Activated T-helper 17 cell treated with anti-CD3 and anti-CD28 coated beads, Interleukin-2, amount 50 U/mL, for 72 hours (primary cell): ENCODE measurements around the gene ASIC1. TPM values are rescaled to one million over a fixed set of nuclear protein-coding genes. Genes with fewer than 3 reads are reported as not detected.

ENCODE experiments used
- ATAC-seq: fragments of 150-1000 bp; cut with Tn5 transposase; replicated peaks from 2 replicates; pipeline ENCODE4 v1.10.0; 2021; ENCODE audit warnings: mild to moderate bottlenecking, moderate library complexity
- H3K27ac Mint-ChIP-seq: one replicate; pipeline ENCODE4 v1.8.0; 2022; ENCODE audit warnings: mixed read lengths
- H3K27me3 Mint-ChIP-seq: one replicate; pipeline ENCODE4 v1.8.0; 2022; ENCODE audit warnings: mixed read lengths
- H3K36me3 Mint-ChIP-seq: one replicate; pipeline ENCODE4 v1.8.0; 2022; ENCODE audit warnings: low read depth, mild to moderate bottlenecking, mixed read lengths
- H3K4me1 Mint-ChIP-seq: one replicate; pipeline ENCODE4 v1.8.0; 2022; ENCODE audit warnings: mixed read lengths
- H3K4me3 Mint-ChIP-seq: one replicate; pipeline ENCODE4 v1.8.0; 2022; ENCODE audit warnings: mild to moderate bottlenecking, mixed read lengths
- H3K9me3 Mint-ChIP-seq: one replicate; pipeline ENCODE4 v1.8.0; 2022; ENCODE audit warnings: mixed read lengths
- total RNA-seq, 2 donors: library from RNA; stranded (reverse); gene quantifications; one replicate each; pipeline ENCODE4 v1.2.3, GENCODE V29; 2022

The ASIC1 gene
- total RNA-seq, 2 donors from 2014 or later = 0.53 to 1.4 TPM

GRCh38 chr12:50050119-50050385 is 7.3 kb upstream of the ASIC1 start:
- ATAC-seq = no peak
- Mint-ChIP-seq H3K36me3 (no peaks in the 10 kb centered on the region), H3K4me1 (no peaks in the 10 kb centered on the region), H3K27me3 (peaks cover 36% of the 10 kb centered on the region), H3K4me3 (no peak overlapping the region), H3K27ac (no peak overlapping the region), H3K9me3 (no peaks in the 10 kb centered on the region)

- Mint-ChIP-seq H3K4me3 (no peak overlapping the region), H3K9me3 (no peaks in the 10 kb centered on the region), H3K27ac (no peak overlapping the region), H3K4me1 (peaks cover 1% of the 10 kb centered on the region), H3K36me3 (no peaks in the 10 kb centered on the region), H3K27me3 (peaks cover 36% of the 10 kb centered on the region)
- no peak for ATAC-seq
These were observed 6.8 kb upstream of the ASIC1 start for GRCh38 chr12:50050410-50051098.

- H3K36me3 Mint-ChIP-seq = no peaks in the 10 kb centered on the region
- H3K4me3 Mint-ChIP-seq = no peak overlapping the region
- peaks cover 43% of the 10 kb centered on the region for H3K27me3 Mint-ChIP-seq
- no peak for ATAC-seq
- peaks cover 8% of the 10 kb centered on the region for H3K4me1 Mint-ChIP-seq
- no peak overlapping the region for H3K27ac Mint-ChIP-seq
- no peaks in the 10 kb centered on the region for H3K9me3 Mint-ChIP-seq
These were observed 6.1 kb upstream of the ASIC1 start for GRCh38 chr12:50051101-50051806.

GRCh38 chr12:50052544-50052943 is 4.9 kb upstream of the ASIC1 start:
- peaks cover 53% of the 10 kb centered on the region for H3K27me3 Mint-ChIP-seq
- H3K36me3 Mint-ChIP-seq = no peaks in the 10 kb centered on the region
- no peaks in the 10 kb centered on the region for H3K9me3 Mint-ChIP-seq
- ATAC-seq = no peak
- H3K4me1 Mint-ChIP-seq = peaks cover 19% of the 10 kb centered on the region
- no peak overlapping the region for H3K4me3 Mint-ChIP-seq
- no peak overlapping the region for H3K27ac Mint-ChIP-seq

GRCh38 chr12:50052964-50053363 is 4.4 kb upstream of the ASIC1 start:
- Mint-ChIP-seq H3K4me3 (no peak overlapping the region), H3K27me3 (peaks cover 53% of the 10 kb centered on the region), H3K27ac (no peak overlapping the region), H3K36me3 (no peaks in the 10 kb centered on the region), H3K4me1 (peaks cover 19% of the 10 kb centered on the region), H3K9me3 (no peaks in the 10 kb centered on the region)
- no peak for ATAC-seq

GRCh38 chr12:50053583-50053982 is 3.8 kb upstream of the ASIC1 start:
- Mint-ChIP-seq H3K4me1 (peaks cover 19% of the 10 kb centered on the region), H3K4me3 (no peak overlapping the region), H3K36me3 (no peaks in the 10 kb centered on the region), H3K27me3 (peaks cover 53% of the 10 kb centered on the region), H3K9me3 (no peaks in the 10 kb centered on the region), H3K27ac (no peak overlapping the region)
- ATAC-seq = no peak

GRCh38 chr12:50055831-50056638 is 1.4 kb upstream of the ASIC1 start:
- H3K9me3 Mint-ChIP-seq = no peaks in the 10 kb centered on the region
- H3K27me3 Mint-ChIP-seq = peaks cover 48% of the 10 kb centered on the region
- peaks cover 19% of the 10 kb centered on the region for H3K4me1 Mint-ChIP-seq
- no peak overlapping the region for H3K27ac Mint-ChIP-seq
- peak; percentile 67 for ATAC-seq
- peak overlapping the region; percentile 90 for H3K4me3 Mint-ChIP-seq
- no peaks in the 10 kb centered on the region for H3K36me3 Mint-ChIP-seq

- H3K4me3 Mint-ChIP-seq = peak overlapping the region; percentile 90
- no peaks in the 10 kb centered on the region for H3K36me3 Mint-ChIP-seq
- no peaks in the 10 kb centered on the region for H3K9me3 Mint-ChIP-seq
- peaks cover 19% of the 10 kb centered on the region for H3K4me1 Mint-ChIP-seq
- no peak overlapping the region for H3K27ac Mint-ChIP-seq
- no peak for ATAC-seq
- H3K27me3 Mint-ChIP-seq = peaks cover 47% of the 10 kb centered on the region
These were observed 788 bp upstream of the ASIC1 start for GRCh38 chr12:50056639-50056976.

- Mint-ChIP-seq H3K9me3 (no peaks in the 10 kb centered on the region), H3K36me3 (no peaks in the 10 kb centered on the region), H3K27me3 (peaks cover 38% of the 10 kb centered on the region), H3K4me1 (peaks cover 19% of the 10 kb centered on the region), H3K27ac (no peak overlapping the region), H3K4me3 (peak overlapping the region; percentile 41)
- no peak for ATAC-seq
These were observed 687 bp downstream of the ASIC1 start for GRCh38 chr12:50057896-50058670.

- Mint-ChIP-seq H3K36me3 (no peaks in the 10 kb centered on the region), H3K4me3 (peak overlapping the region; percentile 41), H3K27ac (no peak overlapping the region), H3K9me3 (no peaks in the 10 kb centered on the region), H3K4me1 (peaks cover 19% of the 10 kb centered on the region), H3K27me3 (peaks cover 34% of the 10 kb centered on the region)
- no peak for ATAC-seq
These were observed 1.4 kb downstream of the ASIC1 start for GRCh38 chr12:50058743-50059312.

GRCh38 chr12:50059440-50060119 is 2.2 kb downstream of the ASIC1 start:
- no peak overlapping the region for H3K27ac Mint-ChIP-seq
- H3K4me1 Mint-ChIP-seq = peaks cover 19% of the 10 kb centered on the region
- H3K9me3 Mint-ChIP-seq = no peaks in the 10 kb centered on the region
- H3K27me3 Mint-ChIP-seq = peaks cover 36% of the 10 kb centered on the region
- H3K36me3 Mint-ChIP-seq = no peaks in the 10 kb centered on the region
- ATAC-seq = peak; percentile 34
- H3K4me3 Mint-ChIP-seq = no peak overlapping the region

- no peak for ATAC-seq
- Mint-ChIP-seq H3K27ac (no peak overlapping the region), H3K36me3 (no peaks in the 10 kb centered on the region), H3K9me3 (no peaks in the 10 kb centered on the region), H3K4me1 (peaks cover 19% of the 10 kb centered on the region), H3K4me3 (no peak overlapping the region), H3K27me3 (peaks cover 37% of the 10 kb centered on the region)
These were observed 2.7 kb downstream of the ASIC1 start for GRCh38 chr12:50060120-50060468.

GRCh38 chr12:50061171-50061570 is 3.8 kb downstream of the ASIC1 start:
- H3K27me3 Mint-ChIP-seq = peaks cover 30% of the 10 kb centered on the region
- H3K27ac Mint-ChIP-seq = no peak overlapping the region
- H3K4me1 Mint-ChIP-seq = peaks cover 11% of the 10 kb centered on the region
- H3K9me3 Mint-ChIP-seq = no peaks in the 10 kb centered on the region
- H3K4me3 Mint-ChIP-seq = no peak overlapping the region
- H3K36me3 Mint-ChIP-seq = no peaks in the 10 kb centered on the region
- ATAC-seq = no peak
